ENCODE measurements around the gene FHOD1. TPM values are rescaled to one million over a fixed set of nuclear protein-coding genes. Genes with fewer than 3 reads are reported as not detected.

The FHOD1 gene
- total and polyA plus RNA-seq, 12 donors, result 11.6 to 71.1 (median 19.1) TPM

DNA sequence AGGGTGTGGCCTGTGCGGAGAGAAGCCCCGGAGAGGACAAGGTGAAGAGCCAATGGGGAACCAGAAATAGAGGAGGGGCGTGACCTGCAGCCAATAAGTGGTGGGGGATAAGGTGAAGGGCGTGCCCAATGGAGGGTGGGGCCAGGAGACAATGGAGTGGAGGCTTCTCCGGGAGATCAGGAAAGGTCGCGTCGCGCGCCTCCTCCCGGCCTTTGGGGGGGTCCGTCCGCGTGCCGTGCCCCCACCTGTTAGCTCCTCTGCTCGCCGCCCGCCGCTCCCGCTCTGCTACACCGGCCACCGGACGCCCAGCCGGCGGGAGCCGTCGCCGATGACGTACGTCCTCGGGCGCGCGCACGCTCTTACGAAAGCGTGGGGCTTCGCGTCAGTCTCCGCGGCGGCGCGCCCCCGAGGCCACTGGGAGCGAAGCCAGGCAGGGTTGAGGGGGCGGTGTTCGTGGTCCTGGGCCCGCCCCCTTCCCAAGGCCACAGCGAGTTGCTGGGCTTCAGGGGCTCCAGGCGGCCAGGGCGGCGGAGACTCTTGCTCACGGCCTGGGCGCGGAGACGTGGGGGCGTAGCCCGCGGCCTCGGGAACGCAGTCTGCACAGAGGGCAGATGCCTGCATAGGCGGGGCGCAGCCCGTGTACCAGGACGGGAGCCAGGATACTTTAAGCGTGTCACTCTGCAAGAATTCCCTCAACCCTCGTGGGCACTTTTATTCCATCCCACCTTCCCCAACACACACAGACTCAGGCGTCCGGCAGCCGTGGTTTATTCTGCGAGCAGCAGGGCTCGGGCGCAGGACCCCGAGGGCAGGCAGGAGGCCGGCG, 63.4 kb downstream of the FHOD1 start, which contains the start of gene MATCAP1:
Gene MATCAP1, minus strand, starts transcription at position 337 of the 826 bp plus-strand sequence. CDS start 3,353 bp downstream, outside the sequence.
- Histone ChIP-seq H3K36me3 (peaks cover 0 to 3% (median 0%) of the 10 kb centered on the region in 9 donors), H3K9me3 (no peaks in the 10 kb centered on the region), H3K4me3 (peak within 1 kb of the TSS; percentile 39 to 84 (median 72)), H3K27me3 (peaks cover 0 to 3% (median 0%) of the 10 kb centered on the region in 7 donors), H3K4me1 (peaks cover 12 to 49% (median 31%) of the 10 kb centered on the region in 9 donors), H3K27ac (peak within 1 kb of the TSS; percentile 89 to 99 (median 97))
- no peak for TF ChIP-seq CTCF (IDR thresholded peaks at IDR 0.05)
- peak; percentile 94 to 96 (median 95) for ATAC-seq
- 0% methylated on average over 77 of the region's 77 CpGs for WGBS, 2 donors
- intact Hi-C loops (cut with DNase I), result loop anchor here in 8 of 10 donors (2.0 to 10.0 kb wide), 6 partner anchors 23 to 229 kb away; partner anchors contain the start of genes B3GNT9 (in 1 of the 8), FHOD1 (in 1 of the 8) and SLC9A5 (in 1 of the 8)
- peak; percentile 94 to 97 for DNase-seq

DNA sequence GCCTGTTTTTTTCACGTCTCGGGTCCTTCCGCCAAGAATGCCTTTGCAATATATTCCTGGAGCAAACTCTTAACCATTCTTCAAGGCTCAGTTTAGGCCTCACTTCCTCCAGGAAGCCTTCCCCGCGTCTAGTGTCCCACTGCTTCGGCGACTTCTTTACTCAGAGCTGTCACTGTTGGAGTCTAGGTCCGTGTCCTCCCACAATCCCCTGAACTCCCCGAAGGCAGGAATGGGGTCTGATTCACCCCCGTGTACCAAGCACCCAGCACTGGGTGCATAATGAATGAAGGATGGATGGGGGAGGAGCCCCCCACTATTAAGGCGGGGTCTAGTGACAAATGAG, 64.0 kb downstream of the FHOD1 start:
- H3K4me1 ChIP-seq, result peaks cover 12 to 55% (median 37%) of the 10 kb centered on the region in 9 donors
- DNase-seq, result no peak
- H3K27me3 ChIP-seq, result peaks cover 0 to 3% (median 0%) of the 10 kb centered on the region in 7 donors
- no peaks in the 10 kb centered on the region for H3K9me3 ChIP-seq
- peaks cover 0 to 3% (median 0%) of the 10 kb centered on the region in 9 donors for H3K36me3 ChIP-seq
- no peak for ATAC-seq
- peak overlapping the region in 9 of 10 donors; percentile 57 to 84 (median 73) for H3K4me3 ChIP-seq
- 9 to 10% methylated on average over 11 of the region's 11 CpGs for WGBS, 2 donors
- peak overlapping the region in 9 of 10 donors; percentile 94 to 99 (median 97) for H3K27ac ChIP-seq
- TF ChIP-seq CTCF (IDR thresholded peaks at IDR 0.05), result no peak
- intact Hi-C loops (cut with DNase I), result loop anchor here in 7 of 10 donors (2.0 to 10.0 kb wide), 4 partner anchors 22 to 228 kb away; partner anchors contain the start of genes FHOD1 (in 1 of the 7) and SLC9A5 (in 1 of the 7)

DNA sequence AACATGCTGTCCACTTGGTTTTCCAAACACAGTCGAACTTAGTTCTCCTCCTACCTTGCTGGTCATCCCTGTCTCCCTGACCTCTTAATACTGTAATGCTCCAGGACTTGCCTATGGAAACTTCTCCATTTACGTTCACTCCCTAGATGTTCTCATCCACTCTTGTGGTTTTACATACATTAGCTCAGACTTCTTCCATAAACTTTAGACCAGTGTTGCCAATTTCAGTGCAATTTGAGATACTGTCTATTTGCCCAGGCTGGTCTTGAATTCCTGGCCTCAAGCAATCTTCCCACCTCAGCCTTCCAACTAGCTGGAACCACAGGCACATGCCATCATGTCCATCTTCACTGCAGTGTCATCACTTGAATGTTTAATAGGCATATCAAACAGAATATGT, 65.0 kb downstream of the FHOD1 start:
- 89 to 92% methylated on average over 2 of the region's 2 CpGs for WGBS, 2 donors
- Histone ChIP-seq H3K27me3 (peaks cover 0 to 3% (median 0%) of the 10 kb centered on the region in 7 donors), H3K4me1 (peaks cover 12 to 63% (median 45%) of the 10 kb centered on the region in 9 donors), H3K27ac (no peak overlapping the region), H3K9me3 (no peaks in the 10 kb centered on the region), H3K4me3 (no peak overlapping the region), H3K36me3 (peaks cover 0 to 3% (median 0%) of the 10 kb centered on the region in 9 donors)
- DNase-seq (no peak), ATAC-seq (no peak)
- no peak for TF ChIP-seq CTCF (IDR thresholded peaks at IDR 0.05)
- intact Hi-C loops (cut with DNase I), result loop anchor here in 7 of 10 donors (2.0 to 10.0 kb wide), 4 partner anchors 21 to 227 kb away; partner anchors contain the start of genes FHOD1 (in 1 of the 7) and SLC9A5 (in 1 of the 7)

DNA sequence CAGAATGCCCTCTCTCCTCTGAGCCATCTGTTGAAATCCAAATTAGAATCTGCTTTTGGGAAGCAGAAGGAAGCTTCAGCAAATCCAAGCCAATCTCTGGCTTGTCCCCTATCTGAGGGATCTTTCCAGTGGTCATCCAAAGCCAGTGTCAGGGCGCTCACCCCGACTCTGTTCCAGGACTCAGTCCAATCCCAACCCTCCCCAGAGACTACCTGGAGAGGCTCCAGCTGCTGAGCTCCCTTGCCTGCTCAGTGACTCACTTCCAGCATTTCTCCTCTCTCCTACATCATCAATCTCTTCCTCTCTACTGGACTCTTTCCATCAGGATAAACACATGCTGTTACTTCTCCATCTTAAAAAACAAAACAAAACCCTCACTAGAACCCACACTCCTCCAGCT, 65.9 kb downstream of the FHOD1 start:
- Histone ChIP-seq H3K27ac (peak overlapping the region in 3 of 10 donors; percentile 3 to 71 (median 23)), H3K36me3 (peaks cover 0 to 8% (median 0%) of the 10 kb centered on the region in 9 donors), H3K4me1 (peaks cover 12 to 63% (median 45%) of the 10 kb centered on the region in 9 donors), H3K9me3 (no peaks in the 10 kb centered on the region), H3K4me3 (no peak overlapping the region), H3K27me3 (peaks cover 0 to 3% (median 0%) of the 10 kb centered on the region in 7 donors)
- 42 to 46% methylated on average over 2 of the region's 2 CpGs for WGBS, 2 donors
- ATAC-seq (no peak), DNase-seq (no peak)
- no peak for TF ChIP-seq CTCF (IDR thresholded peaks at IDR 0.05)
- intact Hi-C loops (cut with DNase I), result loop anchor here in 7 of 10 donors (5.0 to 10.0 kb wide), 3 partner anchors 66 to 227 kb away; partner anchors contain the start of genes FHOD1 (in 1 of the 7) and SLC9A5 (in 1 of the 7)
